Measurements from ENCODE around the gene METTL23.
"Not testable (repeated sequence)": the region's sequence is repeated elsewhere in the genome, so short reads cannot be mapped to it uniquely, and the experiment has no call there.

DNA sequence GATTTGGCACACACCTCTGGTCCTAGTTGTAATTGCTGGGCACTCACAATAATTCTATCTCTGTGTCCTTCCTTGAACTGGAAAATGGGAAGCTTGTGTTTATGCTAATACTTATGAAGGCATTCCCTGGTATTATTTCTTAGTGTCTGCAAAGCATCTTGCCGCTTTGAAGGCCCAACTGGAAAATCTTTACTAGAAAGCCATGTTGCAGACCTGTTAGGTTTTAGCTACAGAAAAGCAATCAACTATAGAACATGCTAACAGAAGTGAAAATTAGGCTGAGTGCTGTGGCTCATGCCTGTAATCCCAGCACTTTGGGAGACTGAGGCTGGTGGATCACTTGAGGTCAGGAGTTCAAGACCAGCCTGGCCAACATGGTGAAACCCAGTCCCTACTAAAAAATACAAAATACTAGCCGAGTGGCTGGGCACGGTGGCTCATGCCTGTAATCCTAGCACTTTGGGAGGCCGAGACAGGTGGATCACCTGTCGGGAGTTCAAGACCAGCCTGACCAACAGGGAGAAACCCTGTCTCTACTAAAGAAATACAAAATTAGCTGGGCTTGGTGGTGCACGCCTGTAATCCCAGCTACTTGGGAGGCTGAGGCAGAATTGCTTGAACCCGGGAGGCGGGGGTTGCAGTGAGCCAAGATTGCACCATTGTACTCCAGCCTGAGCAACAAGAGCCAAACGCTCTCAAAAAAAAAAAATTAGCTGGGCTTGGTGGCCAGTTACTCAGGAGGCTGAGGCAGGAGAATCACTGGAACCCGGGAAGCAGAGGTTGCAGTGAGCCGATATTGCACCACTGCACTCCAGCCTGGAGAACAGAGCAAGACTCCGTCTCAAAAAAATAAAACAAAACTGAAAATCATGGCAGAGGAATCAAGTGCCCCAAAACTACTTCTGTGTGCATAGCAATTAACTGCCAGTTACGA, 5.4 kb downstream of the METTL23 start:
- TF ChIP-seq, protein P1, sequence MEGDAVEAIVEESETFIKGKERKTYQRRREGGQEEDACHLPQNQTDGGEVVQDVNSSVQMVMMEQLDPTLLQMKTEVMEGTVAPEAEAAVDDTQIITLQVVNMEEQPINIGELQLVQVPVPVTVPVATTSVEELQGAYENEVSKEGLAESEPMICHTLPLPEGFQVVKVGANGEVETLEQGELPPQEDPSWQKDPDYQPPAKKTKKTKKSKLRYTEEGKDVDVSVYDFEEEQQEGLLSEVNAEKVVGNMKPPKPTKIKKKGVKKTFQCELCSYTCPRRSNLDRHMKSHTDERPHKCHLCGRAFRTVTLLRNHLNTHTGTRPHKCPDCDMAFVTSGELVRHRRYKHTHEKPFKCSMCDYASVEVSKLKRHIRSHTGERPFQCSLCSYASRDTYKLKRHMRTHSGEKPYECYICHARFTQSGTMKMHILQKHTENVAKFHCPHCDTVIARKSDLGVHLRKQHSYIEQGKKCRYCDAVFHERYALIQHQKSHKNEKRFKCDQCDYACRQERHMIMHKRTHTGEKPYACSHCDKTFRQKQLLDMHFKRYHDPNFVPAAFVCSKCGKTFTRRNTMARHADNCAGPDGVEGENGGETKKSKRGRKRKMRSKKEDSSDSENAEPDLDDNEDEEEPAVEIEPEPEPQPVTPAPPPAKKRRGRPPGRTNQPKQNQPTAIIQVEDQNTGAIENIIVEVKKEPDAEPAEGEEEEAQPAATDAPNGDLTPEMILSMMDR (IDR thresholded peaks at IDR 0.05; ENCODE audit: low read length): not testable (repeated sequence)
- TF ChIP-seq EZH2 (IDR thresholded peaks at IDR 0.05; ENCODE audit: borderline replicate concordance, low read length): not testable (repeated sequence)
